Measurements from ENCODE around the gene EGFR.

Gene EGFR

GRCh38 chr7:55234408-55234807 lies 215.6 kb downstream of the EGFR start:
- no peak overlapping the region for H3K4me2 ChIP-seq (ENCODE audit: low read depth, low read length, poor library complexity, severe bottlenecking)
- no peak overlapping the region for H3K9ac ChIP-seq (ENCODE audit: low read depth, low read length, poor library complexity, severe bottlenecking)
- H3K9me3 ChIP-seq (ENCODE audit: insufficient read depth, low read depth, low read length) = peaks cover 13% of the 10 kb centered on the region; the same call in 1 of the 2 replicates
- no peaks in the 10 kb centered on the region for H3K27me3 ChIP-seq (ENCODE audit: insufficient read depth, low read length, poor library complexity, severe bottlenecking)
- no peak overlapping the region for H2AFZ ChIP-seq (ENCODE audit: low read length)
- H4K20me1 ChIP-seq (ENCODE audit: insufficient read depth, low read length, poor library complexity, severe bottlenecking) = no peaks in the 10 kb centered on the region
- H3K4me3 ChIP-seq (ENCODE audit: low read length, poor library complexity, severe bottlenecking) = no peak overlapping the region
- no peaks in the 10 kb centered on the region for H3K9me2 ChIP-seq (replicated peaks; ENCODE audit: low read depth, low read length)
- TF ChIP-seq, protein P1, sequence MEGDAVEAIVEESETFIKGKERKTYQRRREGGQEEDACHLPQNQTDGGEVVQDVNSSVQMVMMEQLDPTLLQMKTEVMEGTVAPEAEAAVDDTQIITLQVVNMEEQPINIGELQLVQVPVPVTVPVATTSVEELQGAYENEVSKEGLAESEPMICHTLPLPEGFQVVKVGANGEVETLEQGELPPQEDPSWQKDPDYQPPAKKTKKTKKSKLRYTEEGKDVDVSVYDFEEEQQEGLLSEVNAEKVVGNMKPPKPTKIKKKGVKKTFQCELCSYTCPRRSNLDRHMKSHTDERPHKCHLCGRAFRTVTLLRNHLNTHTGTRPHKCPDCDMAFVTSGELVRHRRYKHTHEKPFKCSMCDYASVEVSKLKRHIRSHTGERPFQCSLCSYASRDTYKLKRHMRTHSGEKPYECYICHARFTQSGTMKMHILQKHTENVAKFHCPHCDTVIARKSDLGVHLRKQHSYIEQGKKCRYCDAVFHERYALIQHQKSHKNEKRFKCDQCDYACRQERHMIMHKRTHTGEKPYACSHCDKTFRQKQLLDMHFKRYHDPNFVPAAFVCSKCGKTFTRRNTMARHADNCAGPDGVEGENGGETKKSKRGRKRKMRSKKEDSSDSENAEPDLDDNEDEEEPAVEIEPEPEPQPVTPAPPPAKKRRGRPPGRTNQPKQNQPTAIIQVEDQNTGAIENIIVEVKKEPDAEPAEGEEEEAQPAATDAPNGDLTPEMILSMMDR (conservative IDR thresholded peaks at IDR 0.05; ENCODE audit: low read length) = no peak
- no peak for TF ChIP-seq EZH2phosphoT487 (IDR thresholded peaks at IDR 0.05; ENCODE audit: borderline replicate concordance)
- no peaks in the 10 kb centered on the region for H3K4me1 ChIP-seq (ENCODE audit: insufficient read depth, low read length, poor library complexity, severe bottlenecking)
- H3K36me3 ChIP-seq (ENCODE audit: insufficient read depth, low read length) = no peaks in the 10 kb centered on the region
- H3F3A ChIP-seq (ENCODE audit: low read depth) = no peaks in the 10 kb centered on the region
- H3K79me2 ChIP-seq (ENCODE audit: insufficient read depth, low read length) = no peaks in the 10 kb centered on the region

DNA sequence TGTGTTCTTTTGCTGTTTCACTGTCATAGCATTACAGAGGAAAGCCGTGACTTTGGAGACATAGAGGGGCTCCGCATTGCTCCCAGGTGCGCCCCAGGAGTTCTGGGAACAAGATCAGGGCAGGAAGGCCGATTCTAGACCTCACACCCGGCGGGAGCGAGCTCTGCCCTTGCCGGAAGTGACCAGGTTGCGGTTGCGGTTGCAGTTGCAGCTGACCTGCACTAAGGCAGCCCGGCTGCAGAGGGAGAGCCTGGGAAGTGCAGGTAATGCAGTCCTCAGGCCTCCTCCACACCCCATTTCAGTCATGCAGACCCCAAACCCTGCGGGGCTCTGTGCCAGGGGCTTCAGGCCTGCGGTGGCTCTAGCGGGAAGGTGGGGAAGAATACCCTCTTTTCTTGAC lies 216.3 kb downstream of the EGFR start:
- Histone ChIP-seq H3K36me3 (ENCODE audit: insufficient read depth, low read length) (no peaks in the 10 kb centered on the region), H3F3A (ENCODE audit: low read depth) (no peaks in the 10 kb centered on the region), H3K4me2 (ENCODE audit: low read depth, low read length, poor library complexity, severe bottlenecking) (no peak overlapping the region), H3K4me3 (ENCODE audit: low read length, poor library complexity, severe bottlenecking) (no peak overlapping the region), H3K9me3 (ENCODE audit: insufficient read depth, low read depth, low read length) (peaks cover 13% of the 10 kb centered on the region; the same call in 1 of the 2 replicates), H2AFZ (ENCODE audit: low read length) (no peak overlapping the region), H4K20me1 (ENCODE audit: insufficient read depth, low read length, poor library complexity, severe bottlenecking) (no peaks in the 10 kb centered on the region), H3K79me2 (ENCODE audit: insufficient read depth, low read length) (no peaks in the 10 kb centered on the region), H3K4me1 (ENCODE audit: insufficient read depth, low read length, poor library complexity, severe bottlenecking) (no peaks in the 10 kb centered on the region), H3K9ac (ENCODE audit: low read depth, low read length, poor library complexity, severe bottlenecking) (no peak overlapping the region), H3K9me2 (replicated peaks; ENCODE audit: low read depth, low read length) (no peaks in the 10 kb centered on the region), H3K27me3 (ENCODE audit: insufficient read depth, low read length, poor library complexity, severe bottlenecking) (no peaks in the 10 kb centered on the region)
- TF ChIP-seq, protein P1 (conservative IDR thresholded peaks at IDR 0.05; ENCODE audit: low read length) = no peak
- TF ChIP-seq EZH2phosphoT487 (IDR thresholded peaks at IDR 0.05; ENCODE audit: borderline replicate concordance) = no peak

DNA sequence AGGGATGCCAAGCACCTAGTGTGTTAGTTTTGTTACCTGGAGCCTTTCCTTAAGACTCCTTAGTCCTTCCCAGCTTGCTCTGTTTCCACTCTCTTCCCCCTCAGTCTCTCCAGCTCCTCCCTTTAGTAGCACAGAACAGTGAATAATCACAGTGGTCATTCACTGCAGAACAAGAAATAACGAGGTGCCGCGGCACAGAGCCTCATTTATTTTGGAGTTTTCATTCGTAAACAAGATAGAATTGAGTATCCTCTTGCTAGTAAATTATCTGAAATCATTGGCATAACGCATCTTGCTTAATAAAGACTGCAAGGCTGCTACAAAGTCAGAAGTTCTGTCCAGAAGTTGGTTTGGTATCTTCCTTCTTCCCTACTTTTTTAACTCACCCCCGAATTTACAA lies 217.0 kb downstream of the EGFR start:
- Histone ChIP-seq H3K9me2 (replicated peaks; ENCODE audit: low read depth, low read length) (no peaks in the 10 kb centered on the region), H3K36me3 (ENCODE audit: insufficient read depth, low read length) (no peaks in the 10 kb centered on the region), H3K4me2 (ENCODE audit: low read depth, low read length, poor library complexity, severe bottlenecking) (no peak overlapping the region), H3K4me1 (ENCODE audit: insufficient read depth, low read length, poor library complexity, severe bottlenecking) (no peaks in the 10 kb centered on the region), H3K79me2 (ENCODE audit: insufficient read depth, low read length) (no peaks in the 10 kb centered on the region), H2AFZ (ENCODE audit: low read length) (no peak overlapping the region), H3K27me3 (ENCODE audit: insufficient read depth, low read length, poor library complexity, severe bottlenecking) (no peaks in the 10 kb centered on the region), H4K20me1 (ENCODE audit: insufficient read depth, low read length, poor library complexity, severe bottlenecking) (no peaks in the 10 kb centered on the region), H3K9ac (ENCODE audit: low read depth, low read length, poor library complexity, severe bottlenecking) (no peak overlapping the region), H3K4me3 (ENCODE audit: low read length, poor library complexity, severe bottlenecking) (no peak overlapping the region), H3K9me3 (ENCODE audit: insufficient read depth, low read depth, low read length) (peaks cover 13% of the 10 kb centered on the region; the same call in 1 of the 2 replicates), H3F3A (ENCODE audit: low read depth) (no peaks in the 10 kb centered on the region)
- TF ChIP-seq, protein P1 (conservative IDR thresholded peaks at IDR 0.05; ENCODE audit: low read length) = no peak

Data from Loucy (cell line).